IgD-negative memory B cell (primary cell): ENCODE measurements around the gene SMPD4. TPM values are rescaled to one million over a fixed set of nuclear protein-coding genes. Genes with fewer than 3 reads are reported as not detected.
"Not testable (repeated sequence)": the region's sequence is repeated elsewhere in the genome, so short reads cannot be mapped to it uniquely, and the experiment has no call there.

Experiments used
- H3K27ac Mint-ChIP-seq, 3 donors: one replicate each; pipeline ENCODE4 v1.8.0; 2020 to 2022; ENCODE audit warnings: mild to moderate bottlenecking in 3 of 3, mixed read lengths in 3 of 3, moderate library complexity in 1 of 3
- H3K27me3 Mint-ChIP-seq: one replicate; pipeline ENCODE4 v1.8.0; 2021; ENCODE audit warnings: mixed read lengths
- H3K36me3 Mint-ChIP-seq: one replicate; pipeline ENCODE4 v1.8.0; 2020; ENCODE audit warnings: mild to moderate bottlenecking, mixed read lengths
- H3K4me1 Mint-ChIP-seq, 3 donors: one replicate each; pipeline ENCODE4 v1.8.0; 2020 to 2022; ENCODE audit warnings: mixed read lengths in 3 of 3, mild to moderate bottlenecking in 1 of 3
- H3K4me3 Mint-ChIP-seq, 4 donors: one replicate each; pipeline ENCODE4 v1.8.0; 2020 to 2022; ENCODE audit warnings: mild to moderate bottlenecking in 4 of 4, mixed read lengths in 4 of 4, moderate library complexity in 3 of 4
- H3K9me3 Mint-ChIP-seq, 3 donors: one replicate each; pipeline ENCODE4 v1.8.0; 2020 to 2021; ENCODE audit warnings: mixed read lengths in 3 of 3, mild to moderate bottlenecking in 1 of 3
- polyA plus RNA-seq: library from polyadenylated mRNA; unstranded; fragments of 300-500 nt; fragmentation: Illumina TruSeq; gene quantifications from one replicate; pipeline ENCODE4 v1.2.3, GENCODE V29; 2021

SMPD4 gene
- polyA plus RNA-seq: 43.3 TPM

- H3K36me3 Mint-ChIP-seq: peaks cover 1% of the 10 kb centered on the region
- peaks cover 7 to 16% (median 10%) of the 10 kb centered on the region in 3 donors for H3K4me1 Mint-ChIP-seq
- peak within 1 kb of the TSS; percentile 91 to 98 (median 96) for H3K27ac Mint-ChIP-seq
- peak within 1 kb of the TSS; percentile 90 to 99 (median 96) for H3K4me3 Mint-ChIP-seq
- H3K27me3 Mint-ChIP-seq: no peaks in the 10 kb centered on the region
- H3K9me3 Mint-ChIP-seq: no peaks in the 10 kb centered on the region
Observed at GRCh38 chr2:130181325-130181879, at the start of gene SMPD4. Gene SMPD4, minus strand, starts transcription at chr2:130181602. Its CDS starts 5,010 bp downstream, at chr2:130176592.

- H3K27me3 Mint-ChIP-seq, H3K27ac Mint-ChIP-seq, H3K4me3 Mint-ChIP-seq, H3K36me3 Mint-ChIP-seq, H3K9me3 Mint-ChIP-seq, H3K4me1 Mint-ChIP-seq: not testable (repeated sequence)
Observed at GRCh38 chr2:130230907-130231306, 49.5 kb upstream of the SMPD4 start.

- not testable (repeated sequence) for H3K36me3 Mint-ChIP-seq, H3K9me3 Mint-ChIP-seq, H3K27ac Mint-ChIP-seq, H3K27me3 Mint-ChIP-seq, H3K4me3 Mint-ChIP-seq, H3K4me1 Mint-ChIP-seq
Observed at GRCh38 chr2:130230376-130230775, 49.0 kb upstream of the SMPD4 start.

- H3K9me3 Mint-ChIP-seq, H3K27ac Mint-ChIP-seq, H3K4me1 Mint-ChIP-seq, H3K36me3 Mint-ChIP-seq, H3K27me3 Mint-ChIP-seq: not testable (repeated sequence)
- peak overlapping the region in 3 of 4 donors; percentile 37 to 40 (median 39) for H3K4me3 Mint-ChIP-seq
Observed at GRCh38 chr2:130229161-130229510, 47.7 kb upstream of the SMPD4 start.

GRCh38 chr2:130228467-130229160 is 47.2 kb upstream of the SMPD4 start:
- H3K27ac Mint-ChIP-seq, H3K36me3 Mint-ChIP-seq, H3K9me3 Mint-ChIP-seq, H3K27me3 Mint-ChIP-seq, H3K4me3 Mint-ChIP-seq, H3K4me1 Mint-ChIP-seq: not testable (repeated sequence)

DNA sequence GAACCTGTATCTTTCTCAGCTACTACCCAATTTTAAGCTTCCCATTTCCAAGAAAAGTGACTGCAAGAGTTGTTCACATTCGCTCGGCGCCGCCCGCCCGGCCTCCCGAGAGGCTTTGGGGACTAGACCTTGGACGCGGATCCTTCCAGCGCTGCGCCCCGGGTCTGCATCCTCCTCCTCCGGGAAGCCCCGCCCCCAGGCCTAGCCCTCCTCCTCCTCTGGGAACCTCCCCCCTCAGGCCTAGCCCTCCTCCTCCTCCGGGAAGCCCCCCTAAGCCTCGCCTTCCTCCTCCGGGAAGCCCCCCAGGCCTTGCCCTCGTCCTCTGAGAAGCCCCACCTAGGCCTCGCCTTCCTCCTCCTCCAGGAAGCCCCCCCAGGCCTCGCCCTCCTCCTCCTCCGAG is 46.6 kb upstream of the SMPD4 start:
- H3K9me3 Mint-ChIP-seq, H3K27me3 Mint-ChIP-seq, H3K27ac Mint-ChIP-seq, H3K36me3 Mint-ChIP-seq, H3K4me1 Mint-ChIP-seq, H3K4me3 Mint-ChIP-seq: not testable (repeated sequence)

GRCh38 chr2:130222523-130222922 is 41.1 kb upstream of the SMPD4 start:
- not testable (repeated sequence) for H3K4me1 Mint-ChIP-seq, H3K9me3 Mint-ChIP-seq, H3K36me3 Mint-ChIP-seq, H3K27me3 Mint-ChIP-seq, H3K4me3 Mint-ChIP-seq, H3K27ac Mint-ChIP-seq

- H3K27ac Mint-ChIP-seq, H3K4me3 Mint-ChIP-seq, H3K9me3 Mint-ChIP-seq, H3K36me3 Mint-ChIP-seq, H3K4me1 Mint-ChIP-seq: not testable (repeated sequence)
- peaks cover 17% of the 10 kb centered on the region for H3K27me3 Mint-ChIP-seq
Observed at GRCh38 chr2:130220505-130220904, 39.1 kb upstream of the SMPD4 start.

DNA sequence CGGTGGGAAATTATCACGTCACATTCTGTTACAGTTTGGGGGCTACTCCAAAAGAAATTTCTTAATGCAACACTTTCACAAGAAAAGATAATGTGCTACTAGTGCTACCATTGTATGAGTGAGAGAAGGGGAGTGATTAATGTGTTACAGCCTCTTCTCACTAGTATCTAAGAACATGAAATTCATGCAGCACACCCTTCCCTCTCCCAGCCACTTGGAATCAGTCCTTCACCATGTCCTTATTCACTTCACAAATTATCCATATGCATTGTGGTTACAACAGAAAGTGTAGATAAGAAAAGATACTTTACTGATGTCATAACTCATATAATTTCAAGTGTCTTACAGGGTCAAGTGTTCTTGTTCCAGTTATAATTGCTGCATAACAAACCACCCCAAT is 37.7 kb upstream of the SMPD4 start:
- H3K9me3 Mint-ChIP-seq, H3K27ac Mint-ChIP-seq, H3K4me1 Mint-ChIP-seq, H3K4me3 Mint-ChIP-seq, H3K36me3 Mint-ChIP-seq: not testable (repeated sequence)
- H3K27me3 Mint-ChIP-seq: peaks cover 17% of the 10 kb centered on the region

DNA sequence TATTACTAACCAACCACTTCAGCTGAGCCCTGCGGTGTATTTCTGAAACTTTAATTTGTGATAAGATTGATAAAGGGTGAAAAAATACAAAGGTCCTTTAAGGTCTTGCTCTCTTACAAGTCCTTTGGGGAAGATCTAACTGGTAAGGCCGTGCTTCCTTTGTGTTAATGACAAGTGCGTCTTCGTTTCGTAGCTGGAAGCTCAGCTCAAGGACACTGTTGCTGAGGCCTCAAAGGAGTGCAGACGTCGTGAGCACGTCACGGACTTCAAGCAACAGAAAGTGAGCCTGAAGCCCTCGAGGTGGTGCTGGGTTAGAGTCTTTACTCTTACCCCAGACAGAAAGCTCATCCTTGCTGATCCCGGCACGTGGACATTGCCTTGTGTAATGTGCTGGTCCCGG is 25.6 kb upstream of the SMPD4 start:
- H3K36me3 Mint-ChIP-seq, H3K27me3 Mint-ChIP-seq, H3K9me3 Mint-ChIP-seq, H3K4me1 Mint-ChIP-seq, H3K27ac Mint-ChIP-seq, H3K4me3 Mint-ChIP-seq: not testable (repeated sequence)

GRCh38 chr2:130203150-130203549 is 21.7 kb upstream of the SMPD4 start:
- H3K27me3 Mint-ChIP-seq: not testable (repeated sequence)

DNA sequence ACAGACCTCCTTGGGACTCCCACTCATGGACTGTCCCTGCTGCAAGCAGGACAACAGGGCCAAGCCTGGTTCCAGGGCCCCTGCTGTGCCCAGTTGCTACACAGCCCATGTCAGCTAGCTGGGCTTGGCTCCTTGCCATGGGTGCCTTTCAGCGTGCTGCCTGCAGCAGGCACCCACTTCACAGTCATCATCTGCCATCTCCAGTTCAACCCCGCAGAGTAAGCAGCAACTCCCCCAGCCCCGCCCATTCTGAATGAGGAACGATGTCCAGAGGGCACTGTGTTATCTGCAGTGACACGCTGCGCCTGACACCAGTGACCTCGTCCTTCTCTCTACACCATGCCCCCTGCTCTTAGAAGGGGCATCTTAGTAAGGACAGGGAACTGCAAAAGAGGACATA is 21.1 kb upstream of the SMPD4 start:
- H3K4me3 Mint-ChIP-seq: not testable (repeated sequence)

More at GRCh38 chr2:130203150-130203549, 21.7 kb upstream of the SMPD4 start:
- not testable (repeated sequence) for H3K9me3 Mint-ChIP-seq, H3K4me1 Mint-ChIP-seq, H3K4me3 Mint-ChIP-seq, H3K36me3 Mint-ChIP-seq, H3K27ac Mint-ChIP-seq

DNA sequence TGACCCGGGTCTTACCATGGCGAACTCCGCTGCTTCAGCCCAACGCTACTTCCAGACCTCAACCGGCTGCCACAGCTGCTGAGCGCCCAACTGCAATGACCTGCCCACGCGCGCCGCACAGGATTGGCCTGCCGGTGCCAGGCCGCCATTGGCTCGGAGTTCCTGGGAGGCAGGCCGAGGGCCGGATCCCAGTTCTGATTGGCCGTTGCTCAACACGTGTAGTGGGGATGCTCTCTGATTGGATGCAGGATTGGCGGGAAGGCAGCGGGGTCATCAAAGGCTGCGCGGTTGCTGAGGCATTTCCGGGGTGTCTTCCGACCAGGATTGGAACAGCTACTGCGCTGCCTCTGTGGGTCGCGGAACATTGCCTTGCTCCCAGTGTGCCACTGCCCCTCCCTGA is 16.9 kb upstream of the SMPD4 start, which contains the start of gene TUBA3E:
Gene TUBA3E, minus strand, starts transcription at position 97 of the 400 bp plus-strand sequence. Its CDS starts 79 bp downstream, at position 18.
- Mint-ChIP-seq H3K27ac (no peak within 1 kb of the TSS), H3K4me3 (no peak within 1 kb of the TSS), H3K9me3 (no peaks in the 10 kb centered on the region), H3K27me3 (no peaks in the 10 kb centered on the region), H3K4me1 (no peaks in the 10 kb centered on the region), H3K36me3 (peaks cover 2% of the 10 kb centered on the region)

More for the DNA sequence above, 21.1 kb upstream of the SMPD4 start:
- H3K27ac Mint-ChIP-seq, H3K36me3 Mint-ChIP-seq, H3K4me1 Mint-ChIP-seq, H3K27me3 Mint-ChIP-seq, H3K9me3 Mint-ChIP-seq: not testable (repeated sequence)

DNA sequence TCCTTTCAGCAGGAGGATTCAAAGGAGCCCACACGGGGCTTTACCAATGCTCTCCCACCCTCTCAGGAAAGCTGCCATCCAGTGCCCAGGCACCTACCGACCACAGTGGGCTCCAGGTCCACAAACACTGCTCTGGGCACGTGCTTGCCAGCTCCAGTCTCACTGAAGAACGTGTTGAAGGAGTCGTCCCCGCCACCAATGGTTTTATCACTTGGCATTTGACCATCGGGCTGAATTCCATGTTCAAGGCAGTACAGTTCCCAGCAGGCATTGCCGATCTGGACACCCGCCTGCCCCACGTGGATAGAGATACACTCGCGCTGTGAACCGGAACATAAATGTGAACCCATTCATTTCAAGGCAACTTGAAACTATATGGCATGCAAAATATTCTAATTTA is 14.7 kb upstream of the SMPD4 start:
- H3K9me3 Mint-ChIP-seq, H3K27ac Mint-ChIP-seq, H3K27me3 Mint-ChIP-seq, H3K4me3 Mint-ChIP-seq, H3K36me3 Mint-ChIP-seq, H3K4me1 Mint-ChIP-seq: not testable (repeated sequence)

GRCh38 chr2:130195089-130195635 is 13.8 kb upstream of the SMPD4 start:
- not testable (repeated sequence) for H3K27me3 Mint-ChIP-seq, H3K36me3 Mint-ChIP-seq, H3K9me3 Mint-ChIP-seq, H3K4me1 Mint-ChIP-seq, H3K4me3 Mint-ChIP-seq, H3K27ac Mint-ChIP-seq

GRCh38 chr2:130193824-130194223 is 12.4 kb upstream of the SMPD4 start:
- not testable (repeated sequence) for H3K4me3 Mint-ChIP-seq

More at GRCh38 chr2:130193824-130194223, 12.4 kb upstream of the SMPD4 start:
- H3K9me3 Mint-ChIP-seq, H3K27ac Mint-ChIP-seq, H3K4me1 Mint-ChIP-seq, H3K27me3 Mint-ChIP-seq, H3K36me3 Mint-ChIP-seq: not testable (repeated sequence)
